DMS153 (cell line): ENCODE data around the gene CLEC7A.
A peak's percentile ranks its signal among the peaks of the same experiment; 100 is the strongest.

Experiments
- DNase-seq: peaks from one replicate; lab custom pipeline; 2025; lab: John Stamatoyannopoulos, UW

CLEC7A gene

GRCh38 chr12:10130042-10130441 lies at the start of gene CLEC7A:
Gene CLEC7A (minus strand): TSS chr12:10130199. CDS start chr12:10130082, 117 bp downstream.
- peak; percentile 26 for DNase-seq

- no peak for DNase-seq
These were observed 49.8 kb upstream of the CLEC7A start for GRCh38 chr12:10179776-10180181.

GRCh38 chr12:10178821-10179220 lies 48.8 kb upstream of the CLEC7A start, which contains the start of gene TMEM52B:
Gene TMEM52B (plus strand): TSS chr12:10179032. CDS start chr12:10179575, 543 bp downstream.
- no peak for DNase-seq

- no peak for DNase-seq
These were observed 46.0 kb upstream of the CLEC7A start for GRCh38 chr12:10175846-10176636.

- DNase-seq, result no peak
These were observed 45.1 kb upstream of the CLEC7A start for GRCh38 chr12:10174986-10175614.

- DNase-seq, result no peak
These were observed 42.2 kb upstream of the CLEC7A start, which contains the start of gene OLR1 for GRCh38 chr12:10171973-10172728. Gene OLR1 (minus strand): TSS chr12:10172132. CDS start chr12:10172077, 55 bp downstream.

- no peak for DNase-seq
These were observed 40.2 kb upstream of the CLEC7A start for GRCh38 chr12:10170216-10170615.

GRCh38 chr12:10169104-10169503 lies 39.1 kb upstream of the CLEC7A start:
- DNase-seq, result no peak

- DNase-seq, result no peak
These were observed 37.6 kb upstream of the CLEC7A start for GRCh38 chr12:10167599-10167998.

GRCh38 chr12:10165421-10165820 lies 35.4 kb upstream of the CLEC7A start:
- no peak for DNase-seq

GRCh38 chr12:10163084-10163483 lies 33.1 kb upstream of the CLEC7A start:
- no peak for DNase-seq

GRCh38 chr12:10160617-10161385 lies 30.8 kb upstream of the CLEC7A start:
- no peak for DNase-seq

- no peak for DNase-seq
These were observed 29.3 kb upstream of the CLEC7A start for GRCh38 chr12:10159280-10159679.

- no peak for DNase-seq
These were observed 28.4 kb upstream of the CLEC7A start for GRCh38 chr12:10158406-10158805.

- no peak for DNase-seq
These were observed 26.0 kb upstream of the CLEC7A start for GRCh38 chr12:10155966-10156365.

- DNase-seq, result no peak
These were observed 24.1 kb upstream of the CLEC7A start for GRCh38 chr12:10154145-10154496.

- DNase-seq, result peak; percentile 46
These were observed 23.5 kb upstream of the CLEC7A start for GRCh38 chr12:10153271-10154144.

GRCh38 chr12:10151621-10152020 lies 21.6 kb upstream of the CLEC7A start:
- no peak for DNase-seq

GRCh38 chr12:10147714-10148403 lies 17.9 kb upstream of the CLEC7A start:
- no peak for DNase-seq

- no peak for DNase-seq
These were observed 13.1 kb upstream of the CLEC7A start for GRCh38 chr12:10142976-10143589.
